Spleen (tissue), 11 donors: ENCODE results near the gene KATNIP. TPM values are rescaled to one million over a fixed set of nuclear protein-coding genes. Genes with fewer than 3 reads are reported as not detected.
"Not testable (repeated sequence)": the region's sequence is repeated elsewhere in the genome, so short reads cannot be mapped to it uniquely, and the experiment has no call there.

ENCODE experiments used
- DNase-seq: peaks from one replicate; pipeline ENCODE4 v3.0.0-alpha.2; 2020
- H3K27ac ChIP-seq, 8 donors: fragments of 200-600 bp; sonication (generic) in 7 of 8; 1 replicate in 4 of 8; 2 replicates in 4 of 8; pipeline versions ENCODE4 v1.5.0 to v1.8.0; 2016 to 2021; ENCODE audit warnings: inconsistent platforms in 4 of 8, mild to moderate bottlenecking in 4 of 8, moderate library complexity in 1 of 8
- H3K27me3 ChIP-seq, 7 donors: fragments of 200-600 bp; sonication (generic) in 6 of 7; replicated peaks in 1 of 7; 1 replicate in 4 of 7; 2 replicates in 3 of 7; pipeline versions ENCODE4 v1.5.0 to v1.8.0; 2016 to 2021; ENCODE audit warnings: inconsistent platforms in 3 of 7, mild to moderate bottlenecking in 1 of 7
- H3K36me3 ChIP-seq, 6 donors: fragments of 200-600 bp; sonication (generic) in 5 of 6; 1 replicate in 4 of 6; 2 replicates in 2 of 6; pipeline versions ENCODE4 v1.5.0 to v1.8.0; 2016 to 2021; ENCODE audit warnings: inconsistent platforms in 2 of 6
- H3K4me1 ChIP-seq, 6 donors: fragments of 200-600 bp; sonication (generic) in 5 of 6; 1 replicate in 3 of 6; 2 replicates in 3 of 6; pipeline versions ENCODE4 v1.5.0 to v1.8.0; 2016 to 2021; ENCODE audit warnings: inconsistent platforms in 3 of 6
- H3K4me3 ChIP-seq, 8 donors: fragments of 200-600 bp; sonication (generic) in 7 of 8; 1 replicate in 4 of 8; 2 replicates in 4 of 8; pipeline versions ENCODE4 v1.5.0 to v1.8.0; 2016 to 2021; ENCODE audit warnings: inconsistent platforms in 4 of 8, mild to moderate bottlenecking in 4 of 8, moderate library complexity in 2 of 8
- H3K9me3 ChIP-seq, 8 donors: fragments of 200-600 bp; sonication (generic) in 7 of 8; 1 replicate in 4 of 8; 2 replicates in 4 of 8; pipeline versions ENCODE4 v1.5.0 to v1.8.0; 2016 to 2021; ENCODE audit warnings: inconsistent platforms in 4 of 8
- POLR2A ChIP-seq, 3 donors: fragments of 450-650 bp; IDR thresholded peaks; one replicate each; pipeline ENCODE4 v1.5.1; 2017; ENCODE audit warnings: antibody characterized with exemption in 3 of 3, mild to moderate bottlenecking in 1 of 3
- POLR2AphosphoS5 ChIP-seq, 3 donors: sonication (generic); formaldehyde crosslinking; IDR thresholded peaks; one replicate each; pipeline ENCODE4 v1.5.1; 2017; ENCODE audit warnings: antibody characterized with exemption in 3 of 3
- WGBS, 5 donors: extraction: QIAGEN DNeasy Blood & Tissue Kit in 3 of 5; methylation state at CpG; one replicate each; pipeline versions ENCODE4 v1.1.5 to v1.1.7; 2013 to 2018; 5-methylcytosine and 5-hydroxymethylcytosine counted together
- intact Hi-C: fragments of 100-400 bp; cut with DNase I; formaldehyde crosslinking; loops from one replicate; pipeline ENCODE4 v1.15.0; 2023; ENCODE audit warnings: low total_unique reads
- polyA plus RNA-seq, 3 donors: library from polyadenylated mRNA; stranded (reverse); fragments of 200-250 nt; gene quantifications; one replicate each; pipeline ENCODE4 v1.2.1, GENCODE V29; 2013
- total RNA-seq, 7 donors: library from RNA; depleted of rRNA in 3 of 7; stranded (reverse); fragments of >200 nt in 3 of 7; fragmentation: NEBNext Ultra II Directional in 4 of 7; extraction: Animal tissue kit (Norgen Biotek cat#: 25700) in 4 of 7; gene quantifications; one replicate each; pipeline versions ENCODE4 v1.1.0 to v1.2.1, GENCODE V29; 2016 to 2021
- TF ChIP-seq, protein P1 (sequence below), 11 experiments: fragments of 200-600 bp in 7 of 11; fragments of 450-650 bp in 4 of 11; sonication (generic) in 4 of 11; IDR thresholded peaks in 8 of 11; conservative IDR thresholded peaks in 3 of 11; 1 replicate in 7 of 11; 2 replicates in 4 of 11; pipeline versions ENCODE4 v1.4.0 to v1.8.0; 2016 to 2021; ENCODE audit warnings: antibody characterized with exemption in 11 of 11, inconsistent platforms in 4 of 11, mild to moderate bottlenecking in 1 of 11
- donor health status: healthy with polysubstance abuse.
- donor health status: DM: no; HTN: no; CAD: no; lungs with moderate emphysema.
- donor health status: DM: no; HTN: no; CAD: no.
- donor health status: Bipolar disorder and iron deficiency.
- donor health status: healthy.
- donor health status: DM: no; HTN: no; CAD: no.
- donor health status: DM: yes; HTN: yes; CAD: no.

KATNIP gene
- total and polyA plus RNA-seq, 10 donors: 3.8 to 40.7 (median 30.0) TPM

DNA sequence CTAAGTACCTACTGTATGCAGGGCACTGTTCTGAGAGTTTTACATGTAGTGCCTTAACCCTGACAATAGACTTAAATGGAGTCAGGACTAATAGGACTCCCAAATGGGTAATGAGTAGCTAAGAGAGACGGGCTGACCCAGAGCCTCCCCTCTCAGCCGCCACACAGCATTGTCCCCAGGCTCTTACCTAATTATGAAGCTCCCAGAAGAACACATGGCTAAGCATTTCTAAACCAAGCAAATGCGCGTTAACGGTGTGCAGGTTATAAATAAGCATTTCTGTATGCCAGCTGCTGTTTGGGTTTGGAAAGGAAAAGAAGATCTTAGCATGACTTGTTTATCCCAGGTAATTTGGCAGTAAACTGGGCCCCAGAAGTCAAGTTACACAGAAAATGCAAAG lies 14.3 kb downstream of the KATNIP start:
- DNase-seq: peak; percentile 33
- TF ChIP-seq POLR2AphosphoS5 (IDR thresholded peaks at IDR 0.05) (no peak), POLR2A (IDR thresholded peaks at IDR 0.05) (no peak)
- TF ChIP-seq, protein P1, sequence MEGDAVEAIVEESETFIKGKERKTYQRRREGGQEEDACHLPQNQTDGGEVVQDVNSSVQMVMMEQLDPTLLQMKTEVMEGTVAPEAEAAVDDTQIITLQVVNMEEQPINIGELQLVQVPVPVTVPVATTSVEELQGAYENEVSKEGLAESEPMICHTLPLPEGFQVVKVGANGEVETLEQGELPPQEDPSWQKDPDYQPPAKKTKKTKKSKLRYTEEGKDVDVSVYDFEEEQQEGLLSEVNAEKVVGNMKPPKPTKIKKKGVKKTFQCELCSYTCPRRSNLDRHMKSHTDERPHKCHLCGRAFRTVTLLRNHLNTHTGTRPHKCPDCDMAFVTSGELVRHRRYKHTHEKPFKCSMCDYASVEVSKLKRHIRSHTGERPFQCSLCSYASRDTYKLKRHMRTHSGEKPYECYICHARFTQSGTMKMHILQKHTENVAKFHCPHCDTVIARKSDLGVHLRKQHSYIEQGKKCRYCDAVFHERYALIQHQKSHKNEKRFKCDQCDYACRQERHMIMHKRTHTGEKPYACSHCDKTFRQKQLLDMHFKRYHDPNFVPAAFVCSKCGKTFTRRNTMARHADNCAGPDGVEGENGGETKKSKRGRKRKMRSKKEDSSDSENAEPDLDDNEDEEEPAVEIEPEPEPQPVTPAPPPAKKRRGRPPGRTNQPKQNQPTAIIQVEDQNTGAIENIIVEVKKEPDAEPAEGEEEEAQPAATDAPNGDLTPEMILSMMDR (IDR thresholded peaks at IDR 0.05 in 8 of 11, conservative IDR thresholded peaks at IDR 0.05 in 3 of 11): no peak
- Histone ChIP-seq H3K27ac (no peak overlapping the region), H3K27me3 (no peaks in the 10 kb centered on the region), H3K4me3 (no peak overlapping the region), H3K4me1 (peaks cover 0 to 18% (median 6%) of the 10 kb centered on the region in 6 donors), H3K9me3 (no peaks in the 10 kb centered on the region), H3K36me3 (peaks cover 0 to 8% (median 0%) of the 10 kb centered on the region in 6 donors)
- WGBS, 5 donors: 86 to 92% (median 92%) methylated on average over 5 of the region's 5 CpGs
- intact Hi-C loops: no loop called here

DNA sequence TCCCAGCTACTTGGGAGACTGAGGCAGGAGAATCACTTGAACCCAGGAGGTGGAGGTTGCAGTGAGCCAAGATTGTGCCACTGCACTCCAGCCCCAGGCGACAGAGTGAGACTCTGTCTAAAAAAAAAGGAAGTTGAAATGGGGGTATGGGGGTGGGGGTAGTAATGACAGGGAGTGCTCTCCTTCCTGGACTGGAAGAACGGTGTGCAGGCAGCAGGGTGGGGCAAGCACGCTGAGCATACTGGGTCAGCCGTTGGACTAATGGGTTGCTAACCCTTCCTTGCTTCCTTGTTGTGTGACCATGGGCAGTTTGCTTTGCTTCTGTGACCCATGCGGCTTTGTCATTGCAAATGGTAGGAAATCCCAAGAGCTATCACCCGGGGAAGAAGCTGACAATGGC lies 16.5 kb downstream of the KATNIP start:
- intact Hi-C loops: no loop called here
- WGBS, 5 donors: 36 to 54% (median 45%) methylated on average over 6 of the region's 6 CpGs
- DNase-seq: peak; percentile 25

DNA sequence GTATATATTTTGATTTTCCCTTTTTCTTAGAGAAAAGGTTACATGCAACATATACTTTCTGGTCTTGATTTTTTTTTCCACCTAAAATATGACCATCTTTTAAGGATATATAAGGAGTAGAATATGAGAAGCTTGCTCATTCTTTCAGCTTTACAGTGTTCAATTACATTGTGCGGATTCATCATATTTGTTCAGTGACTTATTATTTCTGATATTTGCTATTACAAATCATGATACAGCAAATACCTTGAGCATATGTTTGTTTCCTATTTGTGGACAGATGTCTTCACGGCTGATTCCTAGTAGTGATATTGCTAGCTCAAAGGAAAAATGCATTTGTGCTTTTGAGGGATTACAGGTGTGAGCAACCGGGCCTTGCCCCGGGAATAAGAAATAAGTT lies 18.1 kb downstream of the KATNIP start:
- H3K27me3 ChIP-seq: no peaks in the 10 kb centered on the region
- peaks cover 0 to 8% (median 0%) of the 10 kb centered on the region in 6 donors for H3K36me3 ChIP-seq
- no peak for DNase-seq
- peaks cover 0 to 12% (median 0%) of the 10 kb centered on the region in 6 donors for H3K4me1 ChIP-seq
- no peak overlapping the region for H3K27ac ChIP-seq
- H3K4me3 ChIP-seq: no peak overlapping the region
- TF ChIP-seq POLR2AphosphoS5 (IDR thresholded peaks at IDR 0.05) (no peak), POLR2A (IDR thresholded peaks at IDR 0.05) (no peak)
- TF ChIP-seq, protein P1 (IDR thresholded peaks at IDR 0.05 in 8 of 11, conservative IDR thresholded peaks at IDR 0.05 in 3 of 11): no peak
- no peaks in the 10 kb centered on the region for H3K9me3 ChIP-seq
- 87 to 98% (median 92%) methylated on average over 4 of the region's 4 CpGs for WGBS, 5 donors
- intact Hi-C loops: no loop called here

More for the DNA sequence above, 16.5 kb downstream of the KATNIP start:
- Histone ChIP-seq H3K27me3 (no peaks in the 10 kb centered on the region), H3K4me3 (no peak overlapping the region), H3K36me3 (peaks cover 0 to 8% (median 0%) of the 10 kb centered on the region in 6 donors), H3K4me1 (peaks cover 0 to 12% (median 3%) of the 10 kb centered on the region in 6 donors), H3K9me3 (no peaks in the 10 kb centered on the region), H3K27ac (no peak overlapping the region)
- TF ChIP-seq POLR2AphosphoS5 (IDR thresholded peaks at IDR 0.05) (no peak), POLR2A (IDR thresholded peaks at IDR 0.05) (no peak)
- TF ChIP-seq, protein P1 (IDR thresholded peaks at IDR 0.05 in 8 of 11, conservative IDR thresholded peaks at IDR 0.05 in 3 of 11): no peak

DNA sequence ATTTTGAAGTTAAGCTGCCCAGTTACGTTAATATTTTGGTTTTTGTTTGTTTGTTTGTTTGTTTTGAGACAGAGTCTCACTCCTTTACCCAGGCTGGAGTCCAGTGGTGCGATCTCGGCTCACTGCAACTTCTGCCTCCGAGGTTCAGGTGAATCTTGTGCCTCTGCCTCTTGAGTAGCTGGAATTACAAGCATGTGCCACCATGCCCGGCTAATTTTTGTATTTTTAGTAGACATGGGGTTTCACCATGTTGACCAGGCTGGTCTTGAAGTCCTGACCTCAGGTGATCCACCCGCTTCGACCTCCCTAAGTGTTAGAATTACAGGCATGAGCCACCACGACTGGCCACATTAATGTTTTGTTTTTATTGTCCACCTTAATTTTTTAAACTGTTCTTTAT lies 21.0 kb downstream of the KATNIP start:
- H3K27me3 ChIP-seq, H3K9me3 ChIP-seq, intact Hi-C loops, H3K4me1 ChIP-seq, H3K4me3 ChIP-seq, H3K27ac ChIP-seq, DNase-seq: not testable (repeated sequence)
- WGBS, 5 donors: 92 to 97% (median 93%) methylated on average over 8 of the region's 8 CpGs
- H3K36me3 ChIP-seq: peaks cover 0 to 21% (median 2%) of the 10 kb centered on the region in 6 donors
